ENCODE results near the gene MYO7A. TPM values are rescaled to one million over a fixed set of nuclear protein-coding genes. Genes with fewer than 3 reads are reported as not detected.

MYO7A gene
- total RNA-seq, 1 donor from 2014 or later: 0.97 TPM

DNA sequence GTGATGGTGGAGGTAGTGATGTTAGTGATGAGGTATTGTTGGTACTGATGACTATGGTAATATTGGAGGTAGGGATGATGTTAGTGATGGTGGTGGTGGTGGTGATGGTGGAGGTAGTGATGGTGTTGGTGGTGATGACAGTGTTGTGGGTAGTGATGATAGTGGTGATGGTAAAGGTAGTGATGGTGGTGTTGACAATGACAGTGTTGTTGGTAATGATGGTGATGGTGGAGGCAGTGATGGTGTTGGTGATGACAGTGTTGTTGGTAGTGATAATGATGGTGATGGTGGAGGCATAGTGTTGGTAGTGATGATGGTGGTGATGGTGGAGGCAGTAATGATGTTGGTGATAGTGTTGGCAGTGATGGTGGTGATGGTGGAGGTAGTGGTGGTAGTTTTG lies 65.1 kb downstream of the MYO7A start:
- DNase-seq (ENCODE audit: low spot score): no peak
- H3K9ac ChIP-seq: no peak overlapping the region
- no peak overlapping the region for H3K4me2 ChIP-seq
- H3K36me3 ChIP-seq: no peaks in the 10 kb centered on the region
- H3K36me3 Mint-ChIP-seq: no peaks in the 10 kb centered on the region
- H3F3A ChIP-seq (ENCODE audit: low read depth): no peaks in the 10 kb centered on the region
- no peak overlapping the region for H2AFZ ChIP-seq (replicated peaks)
- H3K27me3 Mint-ChIP-seq (ENCODE audit: insufficient read depth, low read depth): no peaks in the 10 kb centered on the region
- no peak overlapping the region for H3K4me3 ChIP-seq
- no peaks in the 10 kb centered on the region for H3K9me3 Mint-ChIP-seq
- H3K27me3 ChIP-seq: no peaks in the 10 kb centered on the region
- H3K9me3 ChIP-seq (ENCODE audit: low read depth): no peaks in the 10 kb centered on the region
- no peaks in the 10 kb centered on the region for H3K4me1 ChIP-seq
- TF ChIP-seq EZH2phosphoT487 (IDR thresholded peaks at IDR 0.05): no peak
- TF ChIP-seq, protein P1, sequence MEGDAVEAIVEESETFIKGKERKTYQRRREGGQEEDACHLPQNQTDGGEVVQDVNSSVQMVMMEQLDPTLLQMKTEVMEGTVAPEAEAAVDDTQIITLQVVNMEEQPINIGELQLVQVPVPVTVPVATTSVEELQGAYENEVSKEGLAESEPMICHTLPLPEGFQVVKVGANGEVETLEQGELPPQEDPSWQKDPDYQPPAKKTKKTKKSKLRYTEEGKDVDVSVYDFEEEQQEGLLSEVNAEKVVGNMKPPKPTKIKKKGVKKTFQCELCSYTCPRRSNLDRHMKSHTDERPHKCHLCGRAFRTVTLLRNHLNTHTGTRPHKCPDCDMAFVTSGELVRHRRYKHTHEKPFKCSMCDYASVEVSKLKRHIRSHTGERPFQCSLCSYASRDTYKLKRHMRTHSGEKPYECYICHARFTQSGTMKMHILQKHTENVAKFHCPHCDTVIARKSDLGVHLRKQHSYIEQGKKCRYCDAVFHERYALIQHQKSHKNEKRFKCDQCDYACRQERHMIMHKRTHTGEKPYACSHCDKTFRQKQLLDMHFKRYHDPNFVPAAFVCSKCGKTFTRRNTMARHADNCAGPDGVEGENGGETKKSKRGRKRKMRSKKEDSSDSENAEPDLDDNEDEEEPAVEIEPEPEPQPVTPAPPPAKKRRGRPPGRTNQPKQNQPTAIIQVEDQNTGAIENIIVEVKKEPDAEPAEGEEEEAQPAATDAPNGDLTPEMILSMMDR (IDR thresholded peaks at IDR 0.05): no peak
- TF ChIP-seq EZH2 (IDR thresholded peaks at IDR 0.05): no peak
- peaks cover 5% of the 10 kb centered on the region for H3K4me1 Mint-ChIP-seq
- no peaks in the 10 kb centered on the region for H4K20me1 ChIP-seq (ENCODE audit: low read depth)
- no peak overlapping the region for H3K27ac Mint-ChIP-seq
- no peak overlapping the region for H3K27ac ChIP-seq
- no peak overlapping the region for H3K4me3 Mint-ChIP-seq
- H3K79me2 ChIP-seq (ENCODE audit: low read depth): no peaks in the 10 kb centered on the region

DNA sequence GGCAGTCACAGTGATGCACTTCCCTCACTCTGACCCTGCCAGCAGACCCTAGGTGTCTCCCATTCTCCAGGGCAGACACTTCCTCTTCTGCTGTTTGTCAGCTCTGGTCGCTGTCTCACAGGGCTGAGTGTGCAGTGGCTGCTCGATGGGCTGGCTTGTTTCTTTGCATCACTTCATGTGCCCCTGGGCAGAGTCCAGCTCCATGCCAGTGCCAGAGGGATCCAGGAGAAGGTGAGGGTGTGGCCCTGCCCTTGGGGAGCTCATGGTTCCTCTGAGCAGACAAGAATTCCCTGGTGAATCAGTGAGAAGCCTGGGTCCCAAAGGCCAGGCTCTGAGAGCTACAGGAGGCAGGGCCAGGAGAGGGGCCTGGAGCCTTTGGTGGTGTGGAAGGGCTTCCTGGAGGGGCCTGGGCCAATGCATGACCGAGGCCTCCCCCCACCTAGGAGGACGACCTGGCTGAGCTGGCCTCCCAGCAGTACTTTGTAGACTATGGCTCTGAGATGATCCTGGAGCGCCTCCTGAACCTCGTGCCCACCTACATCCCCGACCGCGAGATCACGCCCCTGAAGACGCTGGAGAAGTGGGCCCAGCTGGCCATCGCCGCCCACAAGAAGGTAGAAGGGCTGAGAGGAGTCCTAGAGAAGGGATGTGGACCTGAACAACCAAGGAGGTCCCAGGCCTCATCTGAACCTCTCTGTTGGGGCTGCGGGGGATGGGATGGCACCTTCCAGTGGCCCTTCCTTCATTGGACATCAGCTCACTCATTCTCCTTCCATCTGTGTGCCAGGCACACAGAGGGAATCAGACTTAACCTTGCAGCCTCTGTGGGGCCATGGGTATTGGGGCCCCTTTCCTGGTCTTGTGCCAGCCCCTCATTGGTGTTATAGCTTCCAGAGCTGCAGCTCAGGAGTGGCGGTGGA lies 66.1 kb downstream of the MYO7A start:
- Mint-ChIP-seq H3K36me3 (no peaks in the 10 kb centered on the region), H3K9me3 (no peaks in the 10 kb centered on the region), H3K4me3 (no peak overlapping the region), H3K27ac (no peak overlapping the region), H3K4me1 (peaks cover 4% of the 10 kb centered on the region), H3K27me3 (ENCODE audit: insufficient read depth, low read depth) (peaks cover 2% of the 10 kb centered on the region)
- Histone ChIP-seq H2AFZ (replicated peaks) (no peak overlapping the region), H3K4me2 (no peak overlapping the region), H3K9ac (no peak overlapping the region), H3F3A (ENCODE audit: low read depth) (no peaks in the 10 kb centered on the region), H3K36me3 (no peaks in the 10 kb centered on the region), H3K27ac (no peak overlapping the region), H4K20me1 (ENCODE audit: low read depth) (no peaks in the 10 kb centered on the region), H3K79me2 (ENCODE audit: low read depth) (no peaks in the 10 kb centered on the region), H3K9me3 (ENCODE audit: low read depth) (no peaks in the 10 kb centered on the region), H3K27me3 (no peaks in the 10 kb centered on the region), H3K4me1 (no peaks in the 10 kb centered on the region), H3K4me3 (no peak overlapping the region)
- DNase-seq (ENCODE audit: low spot score): no peak
- no peak for TF ChIP-seq EZH2 (IDR thresholded peaks at IDR 0.05)
- no peak for TF ChIP-seq EZH2phosphoT487 (IDR thresholded peaks at IDR 0.05)
- TF ChIP-seq, protein P1 (IDR thresholded peaks at IDR 0.05): no peak

DNA sequence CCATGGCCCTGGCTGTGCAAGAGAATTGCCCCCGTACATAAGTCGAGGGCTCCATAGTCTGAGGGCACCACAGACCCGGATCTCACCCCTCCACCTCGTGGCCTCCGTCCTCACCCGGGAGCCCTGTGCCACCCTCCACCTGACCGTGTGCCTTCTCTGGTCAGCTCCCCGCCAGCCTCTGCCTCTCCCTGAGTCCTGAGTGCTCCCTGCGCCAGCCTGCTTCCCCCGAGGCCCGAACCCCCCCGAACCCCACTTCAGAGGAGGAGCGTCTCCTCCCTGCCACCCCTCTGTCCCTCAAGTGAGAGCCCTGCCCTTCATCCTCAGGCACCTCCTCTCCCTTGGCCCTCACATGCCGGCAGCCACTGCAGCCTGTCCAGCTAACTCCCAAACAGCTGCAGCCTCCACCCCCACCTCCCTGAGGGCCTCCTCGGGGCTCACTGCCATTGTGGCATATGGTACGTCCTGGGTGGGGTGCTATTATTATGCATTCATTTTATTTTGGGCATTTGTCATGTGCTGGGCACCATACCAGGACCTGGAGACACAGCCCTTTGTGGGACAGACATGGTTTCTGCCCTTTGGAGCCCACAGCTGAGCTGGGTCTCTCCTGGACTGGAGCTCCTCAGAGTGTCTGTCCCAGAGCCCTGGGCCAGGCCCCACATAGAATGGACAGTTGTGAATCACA lies 67.2 kb downstream of the MYO7A start:
- Mint-ChIP-seq H3K4me1 (peaks cover 7% of the 10 kb centered on the region), H3K27ac (no peak overlapping the region), H3K9me3 (no peaks in the 10 kb centered on the region), H3K36me3 (no peaks in the 10 kb centered on the region), H3K27me3 (ENCODE audit: insufficient read depth, low read depth) (peaks cover 4% of the 10 kb centered on the region), H3K4me3 (no peak overlapping the region)
- Histone ChIP-seq H3K79me2 (ENCODE audit: low read depth) (no peaks in the 10 kb centered on the region), H3K4me3 (no peak overlapping the region), H3K4me2 (no peak overlapping the region), H3K36me3 (no peaks in the 10 kb centered on the region), H3K27me3 (no peaks in the 10 kb centered on the region), H3F3A (ENCODE audit: low read depth) (no peaks in the 10 kb centered on the region), H4K20me1 (ENCODE audit: low read depth) (no peaks in the 10 kb centered on the region), H2AFZ (replicated peaks) (no peak overlapping the region), H3K4me1 (no peaks in the 10 kb centered on the region), H3K27ac (no peak overlapping the region), H3K9me3 (ENCODE audit: low read depth) (no peaks in the 10 kb centered on the region), H3K9ac (no peak overlapping the region)
- TF ChIP-seq EZH2 (IDR thresholded peaks at IDR 0.05) (no peak), EZH2phosphoT487 (IDR thresholded peaks at IDR 0.05) (no peak)
- DNase-seq (ENCODE audit: low spot score): no peak
